PC-9 (cell line): ENCODE measurements around the gene GJA9.

Experiments used
- EZH2 ChIP-seq: fragments of 200-600 bp; sonication (generic); IDR thresholded peaks from 2 replicates; pipeline ENCODE4 v1.8.0; 2017; ENCODE audit warnings: antibody characterized with exemption, low read depth
- TF ChIP-seq, protein P1 (sequence below): fragments of 200-600 bp; sonication (generic); conservative IDR thresholded peaks from 2 replicates; pipeline ENCODE4 v1.6.1; 2017; ENCODE audit warnings: mixed run types, antibody characterized with exemption, mild to moderate bottlenecking, moderate library complexity

DNA sequence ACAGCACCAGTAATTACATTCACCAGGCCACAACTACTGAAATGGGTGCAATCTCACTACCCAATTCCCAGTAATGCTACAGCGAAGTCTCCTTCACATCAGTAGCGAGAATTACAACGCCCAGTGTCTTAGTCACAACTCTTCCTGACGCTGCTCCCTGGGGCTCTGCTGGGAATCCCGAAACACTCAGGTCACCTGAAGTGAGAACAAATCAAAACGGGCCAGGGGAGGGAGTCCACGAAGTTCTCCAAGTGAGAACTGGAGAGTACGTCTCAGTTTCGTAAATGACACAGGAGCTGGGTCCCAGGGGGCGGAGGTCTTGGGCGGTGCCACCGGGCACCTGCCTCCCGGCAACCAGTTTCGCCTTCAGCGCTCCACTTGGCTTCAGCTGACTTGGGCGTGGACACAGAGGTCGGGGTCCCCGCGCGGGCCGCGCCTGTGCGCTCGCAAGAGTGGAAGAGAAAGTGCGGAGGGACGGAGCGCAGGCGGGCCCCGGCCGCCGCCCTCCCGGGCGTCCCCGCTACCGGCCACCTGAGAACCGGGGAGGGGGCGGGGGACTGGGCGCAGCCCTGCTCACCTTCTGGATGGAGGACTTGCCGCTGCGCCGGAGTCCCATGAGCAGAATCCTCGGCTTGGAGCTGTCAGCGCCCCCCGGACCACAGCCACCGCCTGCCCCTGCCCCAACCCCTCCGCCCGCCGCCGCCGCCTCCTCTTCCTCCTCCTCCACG is 22.4 kb downstream of the GJA9 start:
- TF ChIP-seq, protein P1, sequence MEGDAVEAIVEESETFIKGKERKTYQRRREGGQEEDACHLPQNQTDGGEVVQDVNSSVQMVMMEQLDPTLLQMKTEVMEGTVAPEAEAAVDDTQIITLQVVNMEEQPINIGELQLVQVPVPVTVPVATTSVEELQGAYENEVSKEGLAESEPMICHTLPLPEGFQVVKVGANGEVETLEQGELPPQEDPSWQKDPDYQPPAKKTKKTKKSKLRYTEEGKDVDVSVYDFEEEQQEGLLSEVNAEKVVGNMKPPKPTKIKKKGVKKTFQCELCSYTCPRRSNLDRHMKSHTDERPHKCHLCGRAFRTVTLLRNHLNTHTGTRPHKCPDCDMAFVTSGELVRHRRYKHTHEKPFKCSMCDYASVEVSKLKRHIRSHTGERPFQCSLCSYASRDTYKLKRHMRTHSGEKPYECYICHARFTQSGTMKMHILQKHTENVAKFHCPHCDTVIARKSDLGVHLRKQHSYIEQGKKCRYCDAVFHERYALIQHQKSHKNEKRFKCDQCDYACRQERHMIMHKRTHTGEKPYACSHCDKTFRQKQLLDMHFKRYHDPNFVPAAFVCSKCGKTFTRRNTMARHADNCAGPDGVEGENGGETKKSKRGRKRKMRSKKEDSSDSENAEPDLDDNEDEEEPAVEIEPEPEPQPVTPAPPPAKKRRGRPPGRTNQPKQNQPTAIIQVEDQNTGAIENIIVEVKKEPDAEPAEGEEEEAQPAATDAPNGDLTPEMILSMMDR = no peak
- no peak for TF ChIP-seq EZH2
